Measurements from ENCODE around the gene UNC13B. TPM values are rescaled to one million over a fixed set of nuclear protein-coding genes. Genes with fewer than 3 reads are reported as not detected.

UNC13B gene
- total RNA-seq, 1 experiment from 2014 or later: 49.3 TPM

DNA sequence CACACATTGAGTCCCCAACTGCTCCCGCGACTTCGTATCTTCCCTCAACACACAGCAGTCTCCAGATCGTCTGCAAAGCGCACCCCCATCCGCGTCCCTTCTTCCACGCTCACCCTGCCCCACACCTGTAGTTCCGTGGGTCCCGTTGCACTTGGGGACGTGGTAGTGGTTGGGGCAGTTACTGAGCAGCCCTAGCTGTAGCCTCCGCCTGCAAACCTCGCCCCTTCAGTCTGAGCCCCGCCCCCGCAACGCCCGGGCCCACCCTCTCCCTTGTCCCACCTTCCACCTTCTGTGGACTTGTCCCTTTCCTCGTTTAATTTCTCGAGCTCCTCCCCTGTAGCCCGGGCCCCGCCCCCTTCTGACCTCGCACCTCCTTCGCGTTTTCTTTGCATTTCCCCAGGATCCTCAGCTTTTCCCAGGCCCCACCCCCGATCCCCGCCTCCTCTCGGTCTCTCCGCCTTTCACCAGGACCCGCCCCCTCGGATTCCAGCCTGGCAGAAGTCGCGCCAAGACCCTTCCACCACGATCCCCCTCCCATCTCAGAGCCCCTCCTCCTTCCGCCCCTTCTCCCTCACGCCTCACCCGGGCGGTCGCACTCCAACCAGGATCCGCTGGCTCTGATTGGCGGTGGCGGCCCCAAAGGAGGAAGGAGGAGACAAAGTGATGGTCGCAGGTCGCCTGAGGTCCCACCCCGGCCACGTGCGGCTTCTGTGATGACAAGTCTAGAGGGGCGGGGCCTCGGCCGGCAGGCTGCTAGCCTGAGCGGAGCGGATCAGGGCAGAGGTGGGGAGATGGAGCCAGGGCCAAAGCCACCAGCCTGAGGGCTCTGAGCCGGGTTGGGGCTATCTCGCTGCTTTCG is 45.9 kb upstream of the UNC13B start, which contains the start of gene ATOSB (continued):
- TF ChIP-seq, protein P1, sequence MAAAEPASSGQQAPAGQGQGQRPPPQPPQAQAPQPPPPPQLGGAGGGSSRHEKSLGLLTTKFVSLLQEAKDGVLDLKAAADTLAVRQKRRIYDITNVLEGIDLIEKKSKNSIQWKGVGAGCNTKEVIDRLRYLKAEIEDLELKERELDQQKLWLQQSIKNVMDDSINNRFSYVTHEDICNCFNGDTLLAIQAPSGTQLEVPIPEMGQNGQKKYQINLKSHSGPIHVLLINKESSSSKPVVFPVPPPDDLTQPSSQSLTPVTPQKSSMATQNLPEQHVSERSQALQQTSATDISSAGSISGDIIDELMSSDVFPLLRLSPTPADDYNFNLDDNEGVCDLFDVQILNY (CRISPR knock-in tag; IDR thresholded peaks at IDR 0.05): 0 out of 2 replicates have a peak, but pooled peaks have one; percentile 63
- TF ChIP-seq ZNF416 (CRISPR knock-in tag; IDR thresholded peaks at IDR 0.05) (no peak), PRRX2 (CRISPR knock-in tag; IDR thresholded peaks at IDR 0.05) (no peak), FOXJ3 (CRISPR knock-in tag; IDR thresholded peaks at IDR 0.05; ENCODE audit: borderline replicate concordance) (no peak), ZNF121 (CRISPR knock-in tag; IDR thresholded peaks at IDR 0.05) (0 out of 2 replicates have a peak, but pooled peaks have one; percentile 16), HMGA2 (CRISPR knock-in tag; IDR thresholded peaks at IDR 0.05) (no peak), GABPB1 (CRISPR knock-in tag; IDR thresholded peaks at IDR 0.05) (no peak), NFYB (CRISPR knock-in tag; conservative IDR thresholded peaks at IDR 0.05; ENCODE audit: low read depth) (peak; percentile 52; the same call in 1 of the 2 replicates), ZNF263 (CRISPR knock-in tag; IDR thresholded peaks at IDR 0.05; ENCODE audit: low read depth) (no peak), SP1 (CRISPR knock-in tag; conservative IDR thresholded peaks at IDR 0.05) (peak; percentile 84), CBFB (CRISPR knock-in tag; IDR thresholded peaks at IDR 0.05; ENCODE audit: low read depth) (no peak), TP53 (CRISPR knock-in tag; IDR thresholded peaks at IDR 0.05) (no peak), IRF2 (CRISPR knock-in tag; IDR thresholded peaks at IDR 0.05; ENCODE audit: borderline replicate concordance, low read depth) (no peak), TEAD1 (CRISPR knock-in tag; IDR thresholded peaks at IDR 0.05) (no peak; the same call in 1 of the 2 replicates), EMX1 (CRISPR knock-in tag; IDR thresholded peaks at IDR 0.05) (no peak)
- TF ChIP-seq, protein P2, sequence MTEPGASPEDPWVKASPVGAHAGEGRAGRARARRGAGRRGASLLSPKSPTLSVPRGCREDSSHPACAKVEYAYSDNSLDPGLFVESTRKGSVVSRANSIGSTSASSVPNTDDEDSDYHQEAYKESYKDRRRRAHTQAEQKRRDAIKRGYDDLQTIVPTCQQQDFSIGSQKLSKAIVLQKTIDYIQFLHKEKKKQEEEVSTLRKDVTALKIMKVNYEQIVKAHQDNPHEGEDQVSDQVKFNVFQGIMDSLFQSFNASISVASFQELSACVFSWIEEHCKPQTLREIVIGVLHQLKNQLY (CRISPR knock-in tag; IDR thresholded peaks at IDR 0.05): no peak
- TF ChIP-seq, protein P3, sequence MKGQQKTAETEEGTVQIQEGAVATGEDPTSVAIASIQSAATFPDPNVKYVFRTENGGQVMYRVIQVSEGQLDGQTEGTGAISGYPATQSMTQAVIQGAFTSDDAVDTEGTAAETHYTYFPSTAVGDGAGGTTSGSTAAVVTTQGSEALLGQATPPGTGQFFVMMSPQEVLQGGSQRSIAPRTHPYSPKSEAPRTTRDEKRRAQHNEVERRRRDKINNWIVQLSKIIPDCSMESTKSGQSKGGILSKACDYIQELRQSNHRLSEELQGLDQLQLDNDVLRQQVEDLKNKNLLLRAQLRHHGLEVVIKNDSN (CRISPR knock-in tag; IDR thresholded peaks at IDR 0.05): peak; percentile 86
- TF ChIP-seq, protein P4, sequence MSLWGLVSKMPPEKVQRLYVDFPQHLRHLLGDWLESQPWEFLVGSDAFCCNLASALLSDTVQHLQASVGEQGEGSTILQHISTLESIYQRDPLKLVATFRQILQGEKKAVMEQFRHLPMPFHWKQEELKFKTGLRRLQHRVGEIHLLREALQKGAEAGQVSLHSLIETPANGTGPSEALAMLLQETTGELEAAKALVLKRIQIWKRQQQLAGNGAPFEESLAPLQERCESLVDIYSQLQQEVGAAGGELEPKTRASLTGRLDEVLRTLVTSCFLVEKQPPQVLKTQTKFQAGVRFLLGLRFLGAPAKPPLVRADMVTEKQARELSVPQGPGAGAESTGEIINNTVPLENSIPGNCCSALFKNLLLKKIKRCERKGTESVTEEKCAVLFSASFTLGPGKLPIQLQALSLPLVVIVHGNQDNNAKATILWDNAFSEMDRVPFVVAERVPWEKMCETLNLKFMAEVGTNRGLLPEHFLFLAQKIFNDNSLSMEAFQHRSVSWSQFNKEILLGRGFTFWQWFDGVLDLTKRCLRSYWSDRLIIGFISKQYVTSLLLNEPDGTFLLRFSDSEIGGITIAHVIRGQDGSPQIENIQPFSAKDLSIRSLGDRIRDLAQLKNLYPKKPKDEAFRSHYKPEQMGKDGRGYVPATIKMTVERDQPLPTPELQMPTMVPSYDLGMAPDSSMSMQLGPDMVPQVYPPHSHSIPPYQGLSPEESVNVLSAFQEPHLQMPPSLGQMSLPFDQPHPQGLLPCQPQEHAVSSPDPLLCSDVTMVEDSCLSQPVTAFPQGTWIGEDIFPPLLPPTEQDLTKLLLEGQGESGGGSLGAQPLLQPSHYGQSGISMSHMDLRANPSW (CRISPR knock-in tag; conservative IDR thresholded peaks at IDR 0.05; ENCODE audit: low read depth): no peak
- TF ChIP-seq, protein P5, sequence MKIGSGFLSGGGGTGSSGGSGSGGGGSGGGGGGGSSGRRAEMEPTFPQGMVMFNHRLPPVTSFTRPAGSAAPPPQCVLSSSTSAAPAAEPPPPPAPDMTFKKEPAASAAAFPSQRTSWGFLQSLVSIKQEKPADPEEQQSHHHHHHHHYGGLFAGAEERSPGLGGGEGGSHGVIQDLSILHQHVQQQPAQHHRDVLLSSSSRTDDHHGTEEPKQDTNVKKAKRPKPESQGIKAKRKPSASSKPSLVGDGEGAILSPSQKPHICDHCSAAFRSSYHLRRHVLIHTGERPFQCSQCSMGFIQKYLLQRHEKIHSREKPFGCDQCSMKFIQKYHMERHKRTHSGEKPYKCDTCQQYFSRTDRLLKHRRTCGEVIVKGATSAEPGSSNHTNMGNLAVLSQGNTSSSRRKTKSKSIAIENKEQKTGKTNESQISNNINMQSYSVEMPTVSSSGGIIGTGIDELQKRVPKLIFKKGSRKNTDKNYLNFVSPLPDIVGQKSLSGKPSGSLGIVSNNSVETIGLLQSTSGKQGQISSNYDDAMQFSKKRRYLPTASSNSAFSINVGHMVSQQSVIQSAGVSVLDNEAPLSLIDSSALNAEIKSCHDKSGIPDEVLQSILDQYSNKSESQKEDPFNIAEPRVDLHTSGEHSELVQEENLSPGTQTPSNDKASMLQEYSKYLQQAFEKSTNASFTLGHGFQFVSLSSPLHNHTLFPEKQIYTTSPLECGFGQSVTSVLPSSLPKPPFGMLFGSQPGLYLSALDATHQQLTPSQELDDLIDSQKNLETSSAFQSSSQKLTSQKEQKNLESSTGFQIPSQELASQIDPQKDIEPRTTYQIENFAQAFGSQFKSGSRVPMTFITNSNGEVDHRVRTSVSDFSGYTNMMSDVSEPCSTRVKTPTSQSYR (CRISPR knock-in tag; IDR thresholded peaks at IDR 0.05): no peak
